HEK293T (cell line): Measurements from ENCODE around the gene RNF213.

Experiments used
- CTCF ChIA-PET: fragments of 350-600 bp; formaldehyde crosslinking; extraction: SDS; loops from one replicate; lab custom pipeline; 2021; ENCODE audit warnings: antibody characterized with exemption, inconsistent platforms; lab: Yijun Ruan, JAX
- POLR2A ChIA-PET: fragments of 350-600 bp; formaldehyde crosslinking; extraction: SDS; loops from one replicate; lab custom pipeline; 2020; ENCODE audit warnings: antibody characterized with exemption, inconsistent platforms; lab: Yijun Ruan, JAX
- DNase-seq: peaks from one replicate; pipeline ENCODE4 v3.0.0; 2012; ENCODE audit warnings: mixed read lengths; ENCODE audit errors: extremely low spot score
- ARNT ChIP-seq: fragments of 450-650 bp; IDR thresholded peaks from 2 replicates; pipeline ENCODE4 v1.6.1; 2017; ENCODE audit warnings: mild to moderate bottlenecking
- BHLHE40 ChIP-seq: fragments of 450-650 bp; IDR thresholded peaks from 2 replicates; pipeline ENCODE4 v1.6.1; 2016; ENCODE audit warnings: mild to moderate bottlenecking, moderate library complexity, borderline replicate concordance
- CTBP1 ChIP-seq: fragments of 450-650 bp; IDR thresholded peaks from 2 replicates; pipeline ENCODE4 v1.6.1; 2016; ENCODE audit warnings: borderline replicate concordance
- ELF4 ChIP-seq: fragments of 450-650 bp; IDR thresholded peaks from 2 replicates; pipeline ENCODE4 v1.6.1; 2017; ENCODE audit warnings: antibody characterized with exemption
- FOXA1 ChIP-seq: fragments of 450-650 bp; IDR thresholded peaks from 2 replicates; pipeline ENCODE4 v1.6.1; 2016; ENCODE audit warnings: mild to moderate bottlenecking
- FOXK2 ChIP-seq: fragments of 450-650 bp; IDR thresholded peaks from 2 replicates; pipeline ENCODE4 v1.6.1; 2016; ENCODE audit warnings: mild to moderate bottlenecking
- FOXM1 ChIP-seq: fragments of 450-650 bp; IDR thresholded peaks from 2 replicates; pipeline ENCODE4 v1.6.1; 2017; ENCODE audit warnings: mild to moderate bottlenecking, borderline replicate concordance
- HDGF ChIP-seq: fragments of 450-650 bp; IDR thresholded peaks from 2 replicates; pipeline ENCODE4 v1.6.1; 2017; ENCODE audit warnings: antibody characterized with exemption, borderline replicate concordance
- L3MBTL2 ChIP-seq: fragments of 450-650 bp; conservative IDR thresholded peaks from 2 replicates; pipeline ENCODE4 v1.6.1; 2016; ENCODE audit warnings: mild to moderate bottlenecking
- LEF1 ChIP-seq: fragments of 450-650 bp; IDR thresholded peaks from 2 replicates; pipeline ENCODE4 v1.6.1; 2017; ENCODE audit warnings: mild to moderate bottlenecking, borderline replicate concordance
- NFRKB ChIP-seq: fragments of 450-650 bp; IDR thresholded peaks from 2 replicates; pipeline ENCODE4 v1.6.1; 2016; ENCODE audit warnings: mild to moderate bottlenecking, moderate library complexity
- SP1 ChIP-seq: fragments of 450-650 bp; IDR thresholded peaks from 2 replicates; pipeline ENCODE4 v1.6.1; 2017
- SUZ12 ChIP-seq: fragments of 450-650 bp; IDR thresholded peaks from 2 replicates; pipeline ENCODE4 v1.6.1; 2016; ENCODE audit warnings: mild to moderate bottlenecking
- TARDBP ChIP-seq: fragments of 450-650 bp; IDR thresholded peaks from 2 replicates; pipeline ENCODE4 v1.6.1; 2016
- ZNF384 ChIP-seq: fragments of 450-650 bp; IDR thresholded peaks from 2 replicates; pipeline ENCODE4 v1.6.1; 2016
- TF ChIP-seq, protein P1 (sequence below): fragments of 450-650 bp; IDR thresholded peaks from 2 replicates; pipeline ENCODE4 v1.6.1; 2016

The RNF213 gene

DNA sequence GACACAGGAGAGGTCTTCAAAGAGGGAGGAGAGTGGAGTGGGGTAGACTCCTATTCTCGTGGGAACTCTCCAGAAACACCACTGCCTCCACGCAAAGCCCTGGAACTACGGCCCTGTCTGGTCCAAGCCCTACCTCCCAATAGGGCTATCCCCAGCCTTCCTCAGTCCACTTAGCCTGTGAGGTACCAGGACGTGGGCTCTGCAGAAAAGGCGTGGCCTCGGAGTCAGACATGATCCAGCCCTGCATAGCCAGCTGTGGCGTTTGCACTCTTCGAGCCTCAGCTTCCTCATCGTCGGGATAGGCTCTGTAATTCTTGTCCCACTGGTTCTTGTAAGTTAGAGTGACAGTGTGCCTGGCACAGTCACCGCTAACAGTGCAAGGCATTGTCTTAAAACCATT, 168.1 kb downstream of the RNF213 start:
- ChIA-PET CTCF (interaction anchor here (0.6 kb wide), 1 partner anchor 675 kb away, joined by 3 read pairs; no protein-coding TSS in a partner anchor), POLR2A (interaction anchor here (1.6 kb wide), 1 partner anchor 26 kb away, joined by 7 read pairs; no protein-coding TSS in a partner anchor)
- TF ChIP-seq NFRKB (no peak), TARDBP (no peak), ZNF384 (no peak), FOXM1 (no peak), SUZ12 (no peak), HDGF (no peak), FOXK2 (no peak), BHLHE40 (no peak), FOXA1 (no peak)
- no peak for DNase-seq

DNA sequence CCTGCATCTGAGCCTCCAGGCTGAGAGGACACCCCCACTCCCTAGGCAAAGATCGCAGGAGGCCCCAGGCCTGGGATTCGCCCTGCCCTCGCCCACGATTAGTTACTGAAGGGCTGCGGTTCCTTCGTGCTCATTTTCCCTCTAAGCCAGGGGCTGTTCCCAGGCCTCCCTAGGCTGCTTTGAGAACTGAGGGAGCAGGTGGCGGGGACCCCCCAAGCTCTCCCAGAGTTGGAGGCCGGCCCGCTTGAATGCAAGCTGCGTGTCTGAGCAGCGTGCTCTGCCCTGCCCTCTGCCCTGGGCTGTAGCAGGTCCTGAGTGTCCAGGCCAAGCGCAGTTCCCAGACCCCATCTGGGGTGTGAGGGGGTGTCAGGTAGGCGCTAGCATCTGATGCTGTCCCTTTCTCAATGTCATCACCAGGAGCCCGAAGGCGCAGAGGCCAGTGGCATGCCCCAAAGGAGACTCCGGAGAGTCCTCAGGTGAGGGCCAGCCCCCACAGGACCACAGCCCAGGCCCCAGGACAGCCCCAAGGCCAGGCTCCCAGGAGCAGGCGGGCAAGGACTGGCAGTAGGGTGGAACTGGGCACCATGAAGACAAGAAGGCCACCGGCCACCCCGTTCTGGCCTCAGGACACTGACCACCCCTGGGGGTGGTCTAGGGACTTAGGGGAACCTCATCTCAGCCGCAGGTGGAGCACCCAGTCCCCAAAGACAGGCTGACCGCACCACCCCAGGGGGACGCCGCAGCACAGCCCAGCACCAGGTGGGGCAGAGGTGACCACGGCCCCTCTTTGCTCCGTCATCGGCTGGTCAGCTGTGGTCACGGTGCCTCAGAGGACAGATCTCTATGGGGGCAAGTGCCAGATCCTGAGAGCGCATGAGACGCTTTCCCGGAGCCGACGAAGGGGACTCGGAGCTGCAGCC, 169.0 kb downstream of the RNF213 start:
- CTCF ChIA-PET = no interaction called here

DNA sequence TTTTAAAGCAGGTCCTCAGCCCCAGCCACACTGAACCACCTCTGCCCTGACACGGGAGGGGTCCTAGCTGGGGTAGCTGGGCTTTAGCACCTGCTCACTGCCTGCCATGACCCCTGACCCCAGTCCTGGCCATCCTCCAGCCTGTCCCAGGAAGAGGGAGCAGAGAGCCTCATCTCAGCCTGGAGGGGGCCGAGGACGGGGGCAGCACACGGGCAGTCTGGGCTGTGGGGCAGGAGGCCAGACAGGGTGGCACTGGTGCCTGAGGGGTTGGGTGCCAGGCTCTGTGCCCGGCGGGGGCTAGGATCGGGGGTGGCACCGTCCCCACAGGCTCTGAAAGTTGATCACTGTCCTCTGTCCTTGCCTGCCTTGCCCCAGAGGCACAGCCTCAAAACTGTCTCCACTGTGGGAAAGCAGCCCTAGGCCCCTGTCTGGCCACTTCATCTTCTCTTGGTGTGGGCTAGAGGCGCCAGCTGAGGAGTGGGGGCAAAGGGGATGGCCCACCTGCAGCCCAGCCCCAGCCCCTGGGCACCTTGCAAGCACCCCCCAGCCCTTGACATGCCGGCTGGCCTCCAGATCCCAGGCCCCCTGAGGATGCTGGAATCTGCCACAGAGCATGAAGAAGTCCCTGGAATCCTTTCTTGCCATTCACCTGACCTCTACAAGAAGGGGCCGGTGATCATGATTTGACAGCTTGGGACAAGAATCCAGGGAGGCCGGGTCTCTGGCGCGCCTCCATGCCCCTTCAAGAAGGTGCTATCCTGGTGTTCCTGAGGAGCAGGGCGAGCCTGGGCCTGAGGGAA, 170.0 kb downstream of the RNF213 start:
- ChIA-PET POLR2A (interaction anchor here (0.6 to 1.2 kb wide), 2 partner anchors 24 to 115 kb away, joined by 3 to 6 read pairs; no protein-coding TSS in a partner anchor), CTCF (no interaction called here)
- DNase-seq = no peak
- TF ChIP-seq, protein P1, sequence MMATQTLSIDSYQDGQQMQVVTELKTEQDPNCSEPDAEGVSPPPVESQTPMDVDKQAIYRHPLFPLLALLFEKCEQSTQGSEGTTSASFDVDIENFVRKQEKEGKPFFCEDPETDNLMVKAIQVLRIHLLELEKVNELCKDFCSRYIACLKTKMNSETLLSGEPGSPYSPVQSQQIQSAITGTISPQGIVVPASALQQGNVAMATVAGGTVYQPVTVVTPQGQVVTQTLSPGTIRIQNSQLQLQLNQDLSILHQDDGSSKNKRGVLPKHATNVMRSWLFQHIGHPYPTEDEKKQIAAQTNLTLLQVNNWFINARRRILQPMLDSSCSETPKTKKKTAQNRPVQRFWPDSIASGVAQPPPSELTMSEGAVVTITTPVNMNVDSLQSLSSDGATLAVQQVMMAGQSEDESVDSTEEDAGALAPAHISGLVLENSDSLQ = no peak
- TF ChIP-seq ARNT (no peak), NFRKB (no peak), FOXA1 (no peak), HDGF (no peak), ZNF384 (no peak), SUZ12 (no peak), LEF1 (no peak), FOXM1 (no peak)

More for the DNA sequence above, 169.0 kb downstream of the RNF213 start:
- no peak for DNase-seq
- TF ChIP-seq LEF1 (no peak), FOXK2 (no peak), ZNF384 (no peak), TARDBP (no peak), NFRKB (no peak), ELF4 (no peak), CTBP1 (no peak), L3MBTL2 (no peak), BHLHE40 (no peak), ARNT (no peak), FOXA1 (no peak), FOXM1 (no peak), HDGF (no peak), SP1 (no peak), SUZ12 (no peak)
- TF ChIP-seq, protein P1 = no peak
- POLR2A ChIA-PET = interaction anchor here (0.6 to 1.2 kb wide), 2 partner anchors 25 to 116 kb away, joined by 3 to 6 read pairs; no protein-coding TSS in a partner anchor

DNA sequence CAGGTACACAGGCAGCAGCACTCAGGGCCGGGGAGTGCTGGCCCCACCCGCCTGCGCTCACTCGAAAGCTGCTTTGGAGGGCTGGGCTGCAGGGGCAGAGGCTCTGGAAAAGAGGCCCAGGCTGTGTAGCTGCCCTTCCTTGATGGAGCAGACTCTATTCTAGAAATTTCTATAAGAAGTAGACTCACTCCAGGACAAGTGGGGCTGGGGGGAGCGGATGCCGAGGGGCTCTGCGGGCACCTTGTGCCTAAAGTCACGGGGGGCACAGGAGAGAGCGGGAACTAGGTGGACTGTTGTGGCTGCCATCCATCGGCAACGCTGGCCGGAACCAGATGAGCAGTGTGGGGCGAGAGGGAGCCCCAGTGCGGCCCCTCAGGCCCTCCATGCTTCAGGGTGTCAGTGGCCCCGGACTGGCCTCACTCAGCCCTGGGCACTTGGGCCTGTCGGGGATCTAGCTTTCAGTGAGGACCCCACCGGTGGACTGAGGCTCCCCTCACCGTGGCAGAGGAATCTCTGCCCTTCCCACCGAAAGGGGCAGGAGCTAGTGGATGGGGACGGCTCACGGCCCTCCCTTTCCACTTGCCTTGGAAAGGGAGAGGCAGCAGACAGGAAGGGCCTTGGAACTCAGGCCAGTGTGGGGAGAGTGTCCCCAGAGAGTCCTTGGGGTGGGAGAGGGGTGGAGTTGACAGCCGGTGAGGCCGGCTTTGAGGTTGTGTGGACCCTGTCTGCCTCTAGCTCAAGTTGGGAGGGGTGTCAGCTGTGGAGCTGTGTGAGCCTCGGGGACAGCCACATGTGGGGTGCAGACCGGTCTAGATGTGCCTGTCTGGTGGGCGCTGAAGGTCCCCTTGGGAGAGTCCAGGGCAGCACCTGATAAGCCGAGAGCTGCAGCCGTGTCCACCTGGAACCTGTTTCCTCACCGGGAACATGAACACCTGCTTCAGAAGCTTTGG, 170.9 kb downstream of the RNF213 start:
- CTCF ChIA-PET = interaction anchor here (0.6 kb wide), 1 partner anchor 585 kb away, joined by 3 read pairs; no protein-coding TSS in a partner anchor
- POLR2A ChIA-PET = interaction anchor here (1.2 kb wide), 2 partner anchors 23 kb away, joined by 3 to 6 read pairs; no protein-coding TSS in a partner anchor
- TF ChIP-seq NFRKB = no peak
- TF ChIP-seq TARDBP = no peak
- no peak for TF ChIP-seq SUZ12
- TF ChIP-seq BHLHE40 = no peak
- no peak for TF ChIP-seq SP1
- no peak for TF ChIP-seq FOXK2
- TF ChIP-seq FOXM1 = no peak
- no peak for DNase-seq

DNA sequence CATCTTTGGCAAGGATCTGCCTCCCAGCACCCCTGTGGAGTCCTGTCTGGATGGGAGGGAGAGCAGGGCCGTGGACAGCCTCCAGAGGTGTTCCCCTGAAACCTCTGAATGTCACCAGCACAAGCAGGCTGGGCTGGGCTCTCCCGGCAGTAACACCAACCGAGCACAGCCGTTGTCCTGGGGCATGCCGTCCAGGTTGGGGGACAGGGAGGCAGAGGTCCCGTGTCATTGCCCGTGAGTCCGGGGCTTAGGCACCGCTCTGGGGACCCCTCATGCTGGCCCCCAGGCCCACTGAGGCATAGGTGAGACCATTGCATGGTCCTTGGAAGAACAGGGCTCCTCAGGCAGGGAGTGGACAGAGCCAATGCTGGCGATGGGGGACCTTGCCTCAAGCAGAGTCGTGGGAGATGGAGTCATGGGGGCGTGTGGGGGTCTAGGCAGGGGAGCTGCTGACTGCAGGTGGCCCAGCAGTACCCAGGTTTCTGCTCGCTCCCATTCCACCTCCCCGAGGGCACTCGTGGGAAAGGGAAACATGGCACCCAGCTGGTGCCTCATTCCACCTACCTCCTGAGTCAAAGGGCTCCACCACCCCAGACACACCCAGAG, 171.8 kb downstream of the RNF213 start:
- POLR2A ChIA-PET = interaction anchor here (0.7 to 1.4 kb wide), 4 partner anchors 22 to 112 kb away, joined by 3 to 6 read pairs (median 4); partner anchors contain the start of gene RPTOR
- DNase-seq = no peak
- CTCF ChIA-PET = no interaction called here
- no peak for TF ChIP-seq BHLHE40
- no peak for TF ChIP-seq SP1
- TF ChIP-seq ARNT = no peak
- no peak for TF ChIP-seq LEF1
- TF ChIP-seq FOXK2 = no peak
- no peak for TF ChIP-seq TARDBP
- no peak for TF ChIP-seq ELF4
